Measurements from ENCODE around the gene PRDM5. TPM values are rescaled to one million over a fixed set of nuclear protein-coding genes. Genes with fewer than 3 reads are reported as not detected.

PRDM5 gene
- total and polyA plus RNA-seq, 12 donors: 3.4 to 26.1 (median 12.3) TPM

DNA sequence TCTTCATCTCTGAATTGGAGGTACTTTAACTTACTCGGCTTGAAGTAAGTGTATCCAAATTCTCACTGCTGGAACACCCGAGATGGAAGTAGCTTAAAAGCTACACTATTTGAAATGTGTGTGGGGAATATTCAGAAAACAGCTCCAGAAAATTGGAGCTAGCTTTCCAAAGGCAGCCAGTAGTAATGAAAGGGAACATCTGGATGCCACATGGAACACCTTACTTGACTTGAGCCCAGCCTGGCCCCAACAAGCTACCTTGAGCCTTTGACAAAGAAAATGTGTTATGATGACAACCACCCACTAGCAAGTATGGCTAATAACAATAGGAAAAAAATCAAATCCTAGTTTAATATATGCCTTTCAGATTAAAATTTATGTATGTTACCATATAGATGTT lies 161.5 kb downstream of the PRDM5 start:
- 84 to 95% (median 94%) methylated on average over 2 of the region's 2 CpGs for WGBS, 4 donors
- no peaks in the 10 kb centered on the region for H3K36me3 ChIP-seq (replicated peaks in 1 of 2)
- H3K4me1 ChIP-seq (replicated peaks in 1 of 2): peaks cover 0 to 7% of the 10 kb centered on the region in 2 donors
- intact Hi-C loops (cut with DNase I): no loop called here
- no peak overlapping the region for H3K27ac ChIP-seq
- DNase-seq: no peak
- no peaks in the 10 kb centered on the region for H3K9me3 ChIP-seq (replicated peaks in 1 of 3)
- H3K27me3 ChIP-seq: no peaks in the 10 kb centered on the region
- no peak for TF ChIP-seq POLR2A (IDR thresholded peaks at IDR 0.05)
- TF ChIP-seq, protein P1, sequence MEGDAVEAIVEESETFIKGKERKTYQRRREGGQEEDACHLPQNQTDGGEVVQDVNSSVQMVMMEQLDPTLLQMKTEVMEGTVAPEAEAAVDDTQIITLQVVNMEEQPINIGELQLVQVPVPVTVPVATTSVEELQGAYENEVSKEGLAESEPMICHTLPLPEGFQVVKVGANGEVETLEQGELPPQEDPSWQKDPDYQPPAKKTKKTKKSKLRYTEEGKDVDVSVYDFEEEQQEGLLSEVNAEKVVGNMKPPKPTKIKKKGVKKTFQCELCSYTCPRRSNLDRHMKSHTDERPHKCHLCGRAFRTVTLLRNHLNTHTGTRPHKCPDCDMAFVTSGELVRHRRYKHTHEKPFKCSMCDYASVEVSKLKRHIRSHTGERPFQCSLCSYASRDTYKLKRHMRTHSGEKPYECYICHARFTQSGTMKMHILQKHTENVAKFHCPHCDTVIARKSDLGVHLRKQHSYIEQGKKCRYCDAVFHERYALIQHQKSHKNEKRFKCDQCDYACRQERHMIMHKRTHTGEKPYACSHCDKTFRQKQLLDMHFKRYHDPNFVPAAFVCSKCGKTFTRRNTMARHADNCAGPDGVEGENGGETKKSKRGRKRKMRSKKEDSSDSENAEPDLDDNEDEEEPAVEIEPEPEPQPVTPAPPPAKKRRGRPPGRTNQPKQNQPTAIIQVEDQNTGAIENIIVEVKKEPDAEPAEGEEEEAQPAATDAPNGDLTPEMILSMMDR (IDR thresholded peaks at IDR 0.05): no peak
- no peak overlapping the region for H3K4me3 ChIP-seq

DNA sequence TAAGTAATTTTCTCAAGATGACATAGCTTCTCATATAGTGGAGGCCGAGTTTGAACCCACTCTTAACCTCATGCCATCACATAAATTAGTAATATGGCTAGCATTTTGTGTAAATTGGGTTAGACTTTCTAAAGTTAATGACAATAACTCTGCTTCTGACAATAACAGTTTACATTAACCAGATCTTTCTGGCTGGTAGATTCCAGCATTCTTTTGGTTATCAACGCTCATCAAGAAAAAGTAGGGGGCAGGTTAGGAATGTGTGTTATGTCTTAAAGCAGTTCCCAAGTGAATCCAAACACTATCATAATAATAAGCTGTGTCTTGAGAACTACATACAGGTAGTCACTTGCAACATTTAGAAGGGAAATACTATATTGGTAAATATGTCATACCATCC lies 162.5 kb downstream of the PRDM5 start:
- intact Hi-C loops (cut with DNase I): no loop called here
- Histone ChIP-seq H3K27ac (no peak overlapping the region), H3K4me3 (no peak overlapping the region), H3K36me3 (replicated peaks in 1 of 2) (no peaks in the 10 kb centered on the region), H3K4me1 (replicated peaks in 1 of 2) (peaks cover 0 to 8% of the 10 kb centered on the region in 2 donors), H3K9me3 (replicated peaks in 1 of 3) (no peaks in the 10 kb centered on the region), H3K27me3 (no peaks in the 10 kb centered on the region)
- WGBS, 4 donors: 87 to 90% (median 89%) methylated on average over 2 of the region's 2 CpGs
- no peak for TF ChIP-seq POLR2A (IDR thresholded peaks at IDR 0.05)
- TF ChIP-seq, protein P1 (IDR thresholded peaks at IDR 0.05): no peak
- no peak for DNase-seq

DNA sequence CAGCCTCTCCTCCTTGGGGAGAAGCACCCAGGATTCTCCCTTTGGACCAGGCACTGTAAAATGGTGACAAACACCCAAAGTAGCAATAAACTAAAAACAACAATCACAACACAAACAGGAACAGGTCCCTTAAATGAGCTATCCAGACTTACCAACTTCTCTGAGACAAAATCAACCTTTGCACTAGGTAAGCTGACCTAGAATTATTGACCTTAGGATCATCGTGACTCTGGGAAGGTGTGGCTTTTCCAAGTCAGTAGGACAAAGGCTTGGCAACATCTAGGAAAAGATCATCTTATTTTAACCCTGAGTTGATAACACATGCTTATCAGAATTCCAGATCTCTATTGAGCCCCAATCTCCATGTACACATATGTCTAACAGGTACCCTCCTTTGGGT lies 166.7 kb downstream of the PRDM5 start:
- Histone ChIP-seq H3K27me3 (no peaks in the 10 kb centered on the region), H3K27ac (no peak overlapping the region), H3K4me3 (no peak overlapping the region), H3K36me3 (replicated peaks in 1 of 2) (no peaks in the 10 kb centered on the region), H3K9me3 (replicated peaks in 1 of 3) (no peaks in the 10 kb centered on the region), H3K4me1 (replicated peaks in 1 of 2) (peaks cover 0 to 8% of the 10 kb centered on the region in 2 donors)
- 29 to 60% (median 47%) methylated on average over 1 of the region's 1 CpG for WGBS, 4 donors
- DNase-seq: no peak
- intact Hi-C loops (cut with DNase I): no loop called here
- no peak for TF ChIP-seq POLR2A (IDR thresholded peaks at IDR 0.05)
- TF ChIP-seq, protein P1 (IDR thresholded peaks at IDR 0.05): no peak

DNA sequence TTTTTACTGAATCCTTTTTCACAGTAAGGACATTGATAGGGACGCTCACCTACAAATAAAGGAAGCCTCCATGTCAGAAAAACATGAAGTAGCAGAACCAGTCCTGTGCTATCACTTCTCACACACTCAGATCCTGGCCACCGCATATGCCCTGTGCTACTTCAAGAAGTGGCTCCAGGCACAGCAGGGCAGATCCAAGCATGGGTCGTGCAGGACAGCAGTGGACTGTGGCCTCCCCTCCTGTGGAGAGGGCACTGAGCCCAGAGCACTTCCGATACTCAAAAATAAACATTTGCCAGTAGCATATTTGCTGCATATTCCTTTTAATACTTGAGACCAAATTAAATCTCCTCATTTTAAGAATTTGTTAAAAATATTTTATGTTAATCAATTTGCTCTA lies 167.9 kb downstream of the PRDM5 start:
- Histone ChIP-seq H3K4me3 (no peak overlapping the region), H3K27ac (no peak overlapping the region), H3K36me3 (replicated peaks in 1 of 2) (no peaks in the 10 kb centered on the region), H3K4me1 (replicated peaks in 1 of 2) (peaks cover 0 to 8% of the 10 kb centered on the region in 2 donors), H3K27me3 (no peaks in the 10 kb centered on the region), H3K9me3 (replicated peaks in 1 of 3) (no peaks in the 10 kb centered on the region)
- intact Hi-C loops (cut with DNase I): no loop called here
- whole genome bisulfite sequencing, 4 donors: 91 to 93% (median 92%) methylated on average over 4 of the region's 4 CpGs
- DNase-seq: no peak
- TF ChIP-seq, protein P1 (IDR thresholded peaks at IDR 0.05): no peak
- TF ChIP-seq POLR2A (IDR thresholded peaks at IDR 0.05): no peak
